Measurements from ENCODE around the gene XPC. TPM values are rescaled to one million over a fixed set of nuclear protein-coding genes. Genes with fewer than 3 reads are reported as not detected.

Gene XPC
- polyA plus RNA-seq, 3 donors: 13.4 to 22.0 (median 15.5) TPM

DNA sequence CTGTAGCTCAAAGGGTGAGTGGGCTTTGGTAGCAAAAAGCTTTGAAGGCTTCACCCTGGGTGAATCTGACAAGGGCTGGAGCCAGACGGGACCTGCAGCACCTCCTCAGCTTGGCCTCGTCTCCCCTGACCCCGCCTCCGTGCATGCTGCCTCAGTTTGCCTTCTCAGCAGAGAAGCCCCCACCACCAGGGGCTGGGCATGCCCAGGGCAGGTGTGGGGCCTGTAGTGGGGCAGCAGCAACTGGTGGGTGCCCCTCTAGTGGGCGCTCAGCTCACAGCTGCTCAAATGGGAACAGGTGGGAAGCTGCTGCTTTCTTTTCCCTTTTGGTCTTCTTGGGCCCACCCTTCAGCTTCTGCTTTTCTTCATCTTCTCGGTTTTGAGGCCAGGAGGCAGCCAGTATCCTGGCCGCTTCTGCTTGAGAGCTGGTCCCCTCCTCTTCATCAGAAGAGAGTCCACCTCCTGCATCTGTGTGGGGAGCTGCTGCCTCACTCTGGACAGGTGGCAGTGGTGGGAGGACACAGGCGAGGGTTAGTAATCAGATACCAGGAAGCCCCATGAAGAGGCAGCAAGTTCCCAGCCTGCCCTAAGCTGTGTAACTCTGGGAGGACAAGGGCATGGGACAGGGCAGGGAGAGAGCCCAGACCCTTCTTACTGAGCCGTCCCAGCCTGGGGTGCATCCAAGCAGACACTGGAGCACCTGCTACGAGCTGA, 32.6 kb downstream of the XPC start:
- Histone ChIP-seq H4K20me1 (ENCODE audit: insufficient read depth, low read length) (no peaks in the 10 kb centered on the region), H3K4me3 (replicated peaks in 1 of 3; ENCODE audit: low read depth in 2 of 3, low read length in 3 of 3) (no peak overlapping the region), H3K27ac (ENCODE audit: low read depth in 1 of 2, low read length in 2 of 2) (peak overlapping the region; percentile 100), H3K9me3 (replicated peaks in 1 of 2; ENCODE audit: control insufficient read depth in 1 of 2, insufficient read depth in 1 of 2, low read length in 2 of 2) (no peaks in the 10 kb centered on the region), H3K4me2 (replicated peaks; ENCODE audit: extremely low read depth, low read length, poor library complexity, severe bottlenecking) (peak overlapping the region; percentile 73), H3K36me3 (replicated peaks in 1 of 2; ENCODE audit: control insufficient read depth in 1 of 2, insufficient read depth in 2 of 2, low read length in 2 of 2) (peaks cover 36 to 42% of the 10 kb centered on the region in 2 donors), H3K9ac (ENCODE audit: insufficient read depth, low read length, poor library complexity, severe bottlenecking) (peak overlapping the region; percentile 92), H2AFZ (ENCODE audit: insufficient read depth, low read depth, low read length, poor library complexity, severe bottlenecking) (no peak overlapping the region), H3K4me1 (ENCODE audit: control insufficient read depth in 1 of 2, insufficient read depth in 2 of 2, low read length in 2 of 2) (peaks cover 44 to 53% of the 10 kb centered on the region in 2 donors), H3K79me2 (ENCODE audit: insufficient read depth, low read length) (no peaks in the 10 kb centered on the region), H3K27me3 (ENCODE audit: control insufficient read depth in 2 of 2, insufficient read depth in 2 of 2, low read length in 2 of 2) (no peaks in the 10 kb centered on the region)
- TF ChIP-seq, protein P1, sequence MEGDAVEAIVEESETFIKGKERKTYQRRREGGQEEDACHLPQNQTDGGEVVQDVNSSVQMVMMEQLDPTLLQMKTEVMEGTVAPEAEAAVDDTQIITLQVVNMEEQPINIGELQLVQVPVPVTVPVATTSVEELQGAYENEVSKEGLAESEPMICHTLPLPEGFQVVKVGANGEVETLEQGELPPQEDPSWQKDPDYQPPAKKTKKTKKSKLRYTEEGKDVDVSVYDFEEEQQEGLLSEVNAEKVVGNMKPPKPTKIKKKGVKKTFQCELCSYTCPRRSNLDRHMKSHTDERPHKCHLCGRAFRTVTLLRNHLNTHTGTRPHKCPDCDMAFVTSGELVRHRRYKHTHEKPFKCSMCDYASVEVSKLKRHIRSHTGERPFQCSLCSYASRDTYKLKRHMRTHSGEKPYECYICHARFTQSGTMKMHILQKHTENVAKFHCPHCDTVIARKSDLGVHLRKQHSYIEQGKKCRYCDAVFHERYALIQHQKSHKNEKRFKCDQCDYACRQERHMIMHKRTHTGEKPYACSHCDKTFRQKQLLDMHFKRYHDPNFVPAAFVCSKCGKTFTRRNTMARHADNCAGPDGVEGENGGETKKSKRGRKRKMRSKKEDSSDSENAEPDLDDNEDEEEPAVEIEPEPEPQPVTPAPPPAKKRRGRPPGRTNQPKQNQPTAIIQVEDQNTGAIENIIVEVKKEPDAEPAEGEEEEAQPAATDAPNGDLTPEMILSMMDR (IDR thresholded peaks at IDR 0.05): no peak
- DNase-seq: peak in 1 of 3 donors; percentile 18
- no peak overlapping the region for H3K4me3 Mint-ChIP-seq
- H3K27ac Mint-ChIP-seq: peak overlapping the region; percentile 99 to 100 (median 100)
- intact Hi-C loops (cut with micrococcal nuclease): loop anchor here in 1 of 2 donors (2.0 kb wide), 1 partner anchor 19 kb away; no protein-coding TSS in a partner anchor
- no peaks in the 10 kb centered on the region for H3K9me3 Mint-ChIP-seq
- 86% methylated on average over 9 of the region's 10 CpGs for WGBS (ENCODE audit: insufficient coverage)
- H3K27me3 Mint-ChIP-seq (ENCODE audit: low read depth in 3 of 3): peaks cover 0 to 4% (median 0%) of the 10 kb centered on the region in 3 donors
- peaks cover 59 to 65% of the 10 kb centered on the region in 2 donors for H3K36me3 Mint-ChIP-seq
- H3K4me1 Mint-ChIP-seq: peaks cover 51% of the 10 kb centered on the region

GRCh38 chr3:14145236-14145635, 33.2 kb downstream of the XPC start:
- peaks cover 34 to 42% of the 10 kb centered on the region in 2 donors for H3K36me3 ChIP-seq (replicated peaks in 1 of 2; ENCODE audit: control insufficient read depth in 1 of 2, insufficient read depth in 2 of 2, low read length in 2 of 2)
- Mint-ChIP-seq H3K4me3 (peak overlapping the region in 1 of 2 donors; percentile 90), H3K27ac (peak overlapping the region; percentile 99 to 100 (median 100)), H3K36me3 (peaks cover 59 to 65% of the 10 kb centered on the region in 2 donors), H3K9me3 (no peaks in the 10 kb centered on the region), H3K27me3 (ENCODE audit: low read depth in 3 of 3) (peaks cover 0 to 4% (median 0%) of the 10 kb centered on the region in 3 donors), H3K4me1 (peaks cover 51% of the 10 kb centered on the region)
- no peaks in the 10 kb centered on the region for H3K9me3 ChIP-seq (replicated peaks in 1 of 2; ENCODE audit: control insufficient read depth in 1 of 2, insufficient read depth in 1 of 2, low read length in 2 of 2)
- H3K27me3 ChIP-seq (ENCODE audit: control insufficient read depth in 2 of 2, insufficient read depth in 2 of 2, low read length in 2 of 2): no peaks in the 10 kb centered on the region
- no peaks in the 10 kb centered on the region for H3K79me2 ChIP-seq (ENCODE audit: insufficient read depth, low read length)
- peak in 1 of 3 donors; percentile 21 for DNase-seq
- H3K4me2 ChIP-seq (replicated peaks; ENCODE audit: extremely low read depth, low read length, poor library complexity, severe bottlenecking): peak overlapping the region; percentile 73
- peaks cover 44 to 53% of the 10 kb centered on the region in 2 donors for H3K4me1 ChIP-seq (ENCODE audit: control insufficient read depth in 1 of 2, insufficient read depth in 2 of 2, low read length in 2 of 2)
- peak overlapping the region; percentile 92 for H3K9ac ChIP-seq (ENCODE audit: insufficient read depth, low read length, poor library complexity, severe bottlenecking)
- H2AFZ ChIP-seq (ENCODE audit: insufficient read depth, low read depth, low read length, poor library complexity, severe bottlenecking): peak overlapping the region; percentile 70
- TF ChIP-seq, protein P1 (IDR thresholded peaks at IDR 0.05): no peak
- 100% methylated on average over 3 of the region's 9 CpGs for WGBS (ENCODE audit: insufficient coverage)
- no peaks in the 10 kb centered on the region for H4K20me1 ChIP-seq (ENCODE audit: insufficient read depth, low read length)
- H3K4me3 ChIP-seq (replicated peaks in 1 of 3; ENCODE audit: low read depth in 2 of 3, low read length in 3 of 3): peak overlapping the region in 1 of 3 experiments; percentile 61
- intact Hi-C loops (cut with micrococcal nuclease): no loop called here
- H3K27ac ChIP-seq (ENCODE audit: low read depth in 1 of 2, low read length in 2 of 2): peak overlapping the region; percentile 100

Data from CD14-positive monocyte (primary cell).